Bronchial epithelial cell (primary cell): Measurements from ENCODE around the gene TTC39A. TPM values are rescaled to one million over a fixed set of nuclear protein-coding genes. Genes with fewer than 3 reads are reported as not detected.

Experiments
- DNase-seq: peaks from one replicate; pipeline ENCODE4 v3.0.0-alpha.2; 2010; ENCODE audit warnings: low read depth
- FAIRE-seq: peaks from 2 replicates; lab custom pipeline; 2011; peaks lifted over from hg19 to GRCh38; lab: Jason Lieb, UNC
- H3K27me3 ChIP-seq: 2 replicates; pipeline ENCODE4 v1.5.1; 2011; ENCODE audit warnings: low read length; ENCODE audit not compliant: control insufficient read depth, insufficient read depth
- H3K36me3 ChIP-seq: 2 replicates; pipeline ENCODE4 v1.5.1; 2011; ENCODE audit warnings: low read length; ENCODE audit not compliant: control insufficient read depth, insufficient read depth
- H3K4me3 ChIP-seq: 2 replicates; pipeline ENCODE4 v1.5.1; 2011; ENCODE audit warnings: mild to moderate bottlenecking, low read depth, low read length, control low read depth
- CTCF ChIP-seq: IDR thresholded peaks from 2 replicates; pipeline ENCODE4 v1.5.1; 2011; ENCODE audit warnings: mild to moderate bottlenecking, moderate library complexity, low read length, control low read depth, inconsistent platforms; ENCODE audit not compliant: insufficient read depth, severe bottlenecking
- total RNA-seq: library from RNA; depleted of rRNA; stranded (reverse); fragments of >200 nt; gene quantifications from 2 replicates; pipeline ENCODE4 v1.2.1, GENCODE V29; 2014

TTC39A gene
- total RNA-seq, 1 donor from 2014 or later: 6.1 TPM

- Histone ChIP-seq H3K4me3 (no peak overlapping the region), H3K36me3 (peaks cover 3% of the 10 kb centered on the region), H3K27me3 (no peaks in the 10 kb centered on the region)
- no peak for FAIRE-seq
- no peak for DNase-seq
- no peak for TF ChIP-seq CTCF
Observed at GRCh38 chr1:51359879-51360278, 29.5 kb upstream of the TTC39A start.

- no peak for TF ChIP-seq CTCF
- FAIRE-seq (no peak), DNase-seq (no peak)
- H3K27me3 ChIP-seq: no peaks in the 10 kb centered on the region
- H3K36me3 ChIP-seq: no peaks in the 10 kb centered on the region
- H3K4me3 ChIP-seq: no peak overlapping the region
Observed at GRCh38 chr1:51355382-51355781, 25.0 kb upstream of the TTC39A start.

GRCh38 chr1:51354416-51354815 is 24.1 kb upstream of the TTC39A start:
- Histone ChIP-seq H3K36me3 (no peaks in the 10 kb centered on the region), H3K27me3 (no peaks in the 10 kb centered on the region), H3K4me3 (no peak overlapping the region)
- no peak for TF ChIP-seq CTCF
- FAIRE-seq (no peak), DNase-seq (no peak)

- TF ChIP-seq CTCF: no peak
- Histone ChIP-seq H3K36me3 (no peaks in the 10 kb centered on the region), H3K27me3 (no peaks in the 10 kb centered on the region), H3K4me3 (no peak overlapping the region)
- DNase-seq: no peak
- FAIRE-seq: no peak
Observed at GRCh38 chr1:51351907-51352306, 21.5 kb upstream of the TTC39A start.

GRCh38 chr1:51349862-51350261 is 19.5 kb upstream of the TTC39A start:
- H3K4me3 ChIP-seq: no peak overlapping the region
- no peaks in the 10 kb centered on the region for H3K27me3 ChIP-seq
- FAIRE-seq (no peak), DNase-seq (no peak)
- TF ChIP-seq CTCF: no peak
- H3K36me3 ChIP-seq: no peaks in the 10 kb centered on the region

GRCh38 chr1:51348147-51348527 is 17.8 kb upstream of the TTC39A start:
- FAIRE-seq: no peak
- Histone ChIP-seq H3K27me3 (peaks cover 5% of the 10 kb centered on the region), H3K36me3 (no peaks in the 10 kb centered on the region), H3K4me3 (no peak overlapping the region)
- no peak for DNase-seq
- no peak for TF ChIP-seq CTCF
